Posterior vena cava (tissue), 2 donors: Measurements from ENCODE around the gene AMER3. TPM values are rescaled to one million over a fixed set of nuclear protein-coding genes. Genes with fewer than 3 reads are reported as not detected.
A peak's percentile ranks its signal among the peaks of the same experiment; 100 is the strongest.

Experiments used
- DNase-seq: peaks from one replicate; pipeline ENCODE4 v3.0.0-alpha.2; 2020; ENCODE audit warnings: low spot score
- intact Hi-C, 2 donors: fragments of 100-400 bp; cut with DNase I; formaldehyde crosslinking; loops; one replicate each; pipeline versions ENCODE4 v1.14.1 to v1.14.2; 2022 to 2023
- total RNA-seq, 2 donors: library from RNA; stranded (reverse); fragmentation: NEBNext Ultra II Directional; extraction: Animal tissue kit (Norgen Biotek cat#: 25700); gene quantifications; one replicate each; pipeline ENCODE4 v1.2.1, GENCODE V29; 2021
- donor health status: DM: yes; HTN: yes; CAD: no.
- donor health status: DM: yes; HTN: yes; CAD: no.

The AMER3 gene
- total RNA-seq, 2 donors from 2014 or later: not detected

GRCh38 chr2:130807659-130808385 lies 52.5 kb downstream of the AMER3 start:
- intact Hi-C loops: no loop called here
- peak; percentile 62 for DNase-seq

GRCh38 chr2:130808482-130809268 lies 53.3 kb downstream of the AMER3 start:
- intact Hi-C loops: no loop called here
- DNase-seq: peak; percentile 58

GRCh38 chr2:130810490-130810889 lies 55.1 kb downstream of the AMER3 start:
- intact Hi-C loops: no loop called here
- peak; percentile 38 for DNase-seq

- intact Hi-C loops: no loop called here
- peak; percentile 74 for DNase-seq
Measured at GRCh38 chr2:130813722-130814121, 58.4 kb downstream of the AMER3 start.

- intact Hi-C loops: no loop called here
- DNase-seq: peak; percentile 54
Measured at GRCh38 chr2:130814931-130815680, 59.8 kb downstream of the AMER3 start.

Other genes starting within 250 kb of the AMER3 start
- not detected for gene POTEI, start 246.2 kb upstream of the AMER3 start, total RNA-seq
- gene CFC1B, start 234.3 kb upstream of the AMER3 start, total RNA-seq: not detected
- gene CFC1, start 156.0 kb upstream of the AMER3 start, total RNA-seq: not detected
- not detected for gene POTEJ, start 144.1 kb upstream of the AMER3 start, total RNA-seq
- not detected for gene GPR148, start 26.5 kb upstream of the AMER3 start, total RNA-seq
- gene ARHGEF4, start 81.4 kb downstream of the AMER3 start, total RNA-seq: 10 to 100 TPM in 1 of 2 donors, 1 to 10 TPM in 1; 8.8 to 14.7 TPM